ENCODE results near the gene SORCS2.

Gene SORCS2

DNA sequence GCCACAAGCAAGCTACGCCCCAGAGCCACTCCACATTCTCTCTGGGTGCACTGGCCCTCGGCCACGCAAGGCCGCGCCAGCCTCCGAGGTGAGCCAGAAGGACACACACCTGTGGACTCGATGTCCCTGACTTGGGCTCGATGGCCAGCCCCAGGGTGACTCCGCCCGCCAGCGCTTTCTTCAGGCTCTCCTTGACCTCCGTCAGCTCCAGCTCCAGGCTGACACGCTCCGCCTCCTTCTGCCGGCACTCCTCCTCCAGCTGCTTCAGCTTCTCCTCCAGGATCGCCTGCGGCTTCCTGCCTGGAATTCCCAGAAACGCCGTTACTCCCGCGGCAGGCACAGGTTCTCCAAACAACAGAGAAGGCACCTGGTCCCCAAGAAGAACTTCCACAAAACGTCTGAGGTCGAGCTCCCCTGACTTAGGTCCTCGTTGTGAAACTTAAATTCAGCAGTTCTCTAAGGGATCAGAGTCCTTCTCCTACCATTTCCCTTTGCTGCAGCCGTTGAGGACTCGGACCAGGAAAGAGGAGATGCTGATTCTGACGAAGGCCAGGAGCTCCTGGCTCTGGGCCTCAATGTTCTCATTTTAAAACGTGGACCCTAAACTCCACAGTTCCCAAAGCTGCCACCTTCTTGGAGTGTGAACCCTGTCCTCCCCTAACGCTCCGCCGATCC, 580.5 kb downstream of the SORCS2 start:
- DNase-seq (ENCODE audit: low spot score) = no peak
- CTCF ChIA-PET = interaction anchor here (0.6 kb wide), 1 partner anchor 962 kb away, joined by 3 read pairs; no protein-coding TSS in a partner anchor
- TF ChIP-seq, protein P1, sequence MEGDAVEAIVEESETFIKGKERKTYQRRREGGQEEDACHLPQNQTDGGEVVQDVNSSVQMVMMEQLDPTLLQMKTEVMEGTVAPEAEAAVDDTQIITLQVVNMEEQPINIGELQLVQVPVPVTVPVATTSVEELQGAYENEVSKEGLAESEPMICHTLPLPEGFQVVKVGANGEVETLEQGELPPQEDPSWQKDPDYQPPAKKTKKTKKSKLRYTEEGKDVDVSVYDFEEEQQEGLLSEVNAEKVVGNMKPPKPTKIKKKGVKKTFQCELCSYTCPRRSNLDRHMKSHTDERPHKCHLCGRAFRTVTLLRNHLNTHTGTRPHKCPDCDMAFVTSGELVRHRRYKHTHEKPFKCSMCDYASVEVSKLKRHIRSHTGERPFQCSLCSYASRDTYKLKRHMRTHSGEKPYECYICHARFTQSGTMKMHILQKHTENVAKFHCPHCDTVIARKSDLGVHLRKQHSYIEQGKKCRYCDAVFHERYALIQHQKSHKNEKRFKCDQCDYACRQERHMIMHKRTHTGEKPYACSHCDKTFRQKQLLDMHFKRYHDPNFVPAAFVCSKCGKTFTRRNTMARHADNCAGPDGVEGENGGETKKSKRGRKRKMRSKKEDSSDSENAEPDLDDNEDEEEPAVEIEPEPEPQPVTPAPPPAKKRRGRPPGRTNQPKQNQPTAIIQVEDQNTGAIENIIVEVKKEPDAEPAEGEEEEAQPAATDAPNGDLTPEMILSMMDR (conservative IDR thresholded peaks at IDR 0.05; ENCODE audit: low read depth) = no peak
- POLR2A ChIA-PET (ENCODE audit: low non-redundant PET) = no interaction called here
- no peak overlapping the region for H3K27ac ChIP-seq

DNA sequence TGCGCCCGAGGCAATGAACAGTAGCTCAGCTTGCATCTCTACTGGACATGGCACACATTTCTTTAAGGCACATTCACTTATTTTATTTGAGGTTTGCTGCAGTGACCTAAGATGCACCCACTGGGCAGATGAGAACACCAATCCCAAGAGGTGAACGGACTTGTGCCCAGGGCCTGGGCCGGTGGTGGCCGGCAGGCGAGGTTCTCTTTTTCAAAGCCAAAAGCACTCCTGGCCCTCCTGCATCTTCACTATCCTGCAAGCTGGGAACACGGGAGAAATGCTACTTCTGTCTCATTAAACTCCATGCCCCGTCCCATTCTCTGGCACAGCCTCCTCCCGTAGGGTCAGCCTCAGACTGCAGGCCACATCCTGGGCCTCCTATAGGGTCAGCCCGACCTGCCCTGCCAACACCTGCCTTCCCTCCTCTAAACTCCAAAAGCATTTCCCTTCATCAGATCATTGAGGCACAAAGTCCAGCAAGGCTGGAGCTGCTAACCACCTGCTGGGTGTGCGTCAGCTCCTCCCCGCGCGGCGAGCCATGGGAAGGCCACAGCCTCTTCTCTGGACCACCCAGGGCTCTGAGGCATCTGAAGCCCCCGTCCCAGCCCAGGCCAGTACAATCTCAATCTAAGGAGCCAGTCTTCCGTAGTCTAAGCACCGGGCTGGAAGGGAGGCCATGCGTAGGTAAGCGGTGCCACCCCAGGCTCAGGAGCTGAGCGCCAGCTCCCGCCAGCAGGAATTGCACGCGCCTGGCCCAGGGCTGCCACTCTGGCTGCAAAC, 581.3 kb downstream of the SORCS2 start:
- 0 out of 2 replicates have a peak overlapping the region, but pooled peaks have one; percentile 2 for H3K27ac ChIP-seq
- POLR2A ChIA-PET (ENCODE audit: low non-redundant PET) = no interaction called here
- no peak for DNase-seq (ENCODE audit: low spot score)
- CTCF ChIA-PET = interaction anchor here (0.6 kb wide), 1 partner anchor 95 kb away, joined by 3 read pairs; no protein-coding TSS in a partner anchor
- TF ChIP-seq, protein P1 (conservative IDR thresholded peaks at IDR 0.05; ENCODE audit: low read depth) = no peak

DNA sequence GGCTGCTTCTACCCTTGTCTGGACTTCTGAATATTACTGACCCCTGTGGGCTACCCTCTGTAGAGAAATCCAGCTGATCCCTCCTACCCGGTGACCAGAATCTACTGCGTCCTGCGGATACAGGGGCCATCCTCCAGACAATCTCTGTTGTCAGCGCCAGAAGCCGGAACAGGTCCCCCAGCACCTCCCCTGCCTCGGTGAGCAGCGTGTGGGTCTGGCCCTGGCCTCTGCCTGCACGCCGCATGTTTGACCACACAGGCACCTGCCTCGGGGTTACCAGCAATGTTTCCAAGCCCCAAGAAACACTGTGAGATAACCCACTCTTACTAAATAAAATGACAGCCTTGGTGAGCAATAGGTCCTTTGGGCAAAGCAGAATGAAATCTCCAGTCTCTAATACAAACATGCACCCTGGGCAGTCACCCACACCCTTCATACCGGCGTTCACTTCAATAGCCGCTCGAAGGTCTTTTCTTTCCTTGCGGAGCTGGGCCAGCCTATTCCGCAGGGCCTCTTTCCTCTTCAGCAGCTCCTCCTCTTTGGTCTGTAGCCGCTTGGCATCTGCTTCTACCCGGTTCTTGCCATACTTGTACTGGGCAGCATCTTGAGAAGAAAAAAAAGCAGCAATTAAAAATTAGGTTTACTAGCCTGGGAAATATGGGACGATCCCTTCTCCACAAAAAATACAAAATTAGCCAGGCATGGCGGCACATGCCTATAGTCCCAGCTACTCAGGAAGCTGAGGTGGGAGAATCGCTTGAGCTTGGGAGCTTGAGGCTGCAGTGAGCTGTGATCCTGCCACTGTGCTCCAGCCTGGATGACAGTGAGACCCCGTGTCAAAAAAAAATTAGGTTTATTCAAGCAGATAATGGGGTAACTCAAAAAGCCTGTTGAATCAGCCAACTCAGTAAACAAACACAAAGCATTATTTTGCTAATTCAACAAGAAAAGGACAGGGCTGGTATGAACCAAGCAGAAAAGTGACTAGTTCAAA, 582.3 kb downstream of the SORCS2 start:
- ChIA-PET CTCF (interaction anchor here (0.6 kb wide), 2 partner anchors 94 to 486 kb away, joined by 3 read pairs; no protein-coding TSS in a partner anchor), POLR2A (ENCODE audit: low non-redundant PET) (no interaction called here)
- DNase-seq (ENCODE audit: low spot score) = no peak
- H3K27ac ChIP-seq = no peak overlapping the region
- TF ChIP-seq, protein P1 (conservative IDR thresholded peaks at IDR 0.05; ENCODE audit: low read depth) = no peak

DNA sequence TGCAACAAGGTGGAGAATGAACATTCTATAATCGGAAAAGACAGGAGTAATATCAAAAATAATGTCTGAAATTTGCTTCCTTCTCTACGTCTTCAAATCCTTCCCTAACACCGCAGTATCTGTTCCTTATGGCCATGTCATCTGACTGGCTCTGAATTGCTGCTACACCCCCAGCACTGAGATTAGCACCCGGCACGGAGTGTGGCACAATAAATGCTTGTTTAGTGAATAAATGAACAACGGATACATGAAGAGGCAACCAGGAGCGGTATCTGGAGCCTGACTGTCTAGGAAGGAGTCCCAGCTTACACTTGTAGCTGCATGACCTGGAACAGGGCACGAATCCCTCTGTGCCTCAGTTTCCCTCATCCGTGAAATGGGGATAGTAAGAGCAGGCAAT, 583.1 kb downstream of the SORCS2 start:
- TF ChIP-seq, protein P1 (conservative IDR thresholded peaks at IDR 0.05; ENCODE audit: low read depth) = no peak
- ChIA-PET CTCF (no interaction called here), POLR2A (ENCODE audit: low non-redundant PET) (no interaction called here)
- no peak overlapping the region for H3K27ac ChIP-seq
- no peak for DNase-seq (ENCODE audit: low spot score)

DNA sequence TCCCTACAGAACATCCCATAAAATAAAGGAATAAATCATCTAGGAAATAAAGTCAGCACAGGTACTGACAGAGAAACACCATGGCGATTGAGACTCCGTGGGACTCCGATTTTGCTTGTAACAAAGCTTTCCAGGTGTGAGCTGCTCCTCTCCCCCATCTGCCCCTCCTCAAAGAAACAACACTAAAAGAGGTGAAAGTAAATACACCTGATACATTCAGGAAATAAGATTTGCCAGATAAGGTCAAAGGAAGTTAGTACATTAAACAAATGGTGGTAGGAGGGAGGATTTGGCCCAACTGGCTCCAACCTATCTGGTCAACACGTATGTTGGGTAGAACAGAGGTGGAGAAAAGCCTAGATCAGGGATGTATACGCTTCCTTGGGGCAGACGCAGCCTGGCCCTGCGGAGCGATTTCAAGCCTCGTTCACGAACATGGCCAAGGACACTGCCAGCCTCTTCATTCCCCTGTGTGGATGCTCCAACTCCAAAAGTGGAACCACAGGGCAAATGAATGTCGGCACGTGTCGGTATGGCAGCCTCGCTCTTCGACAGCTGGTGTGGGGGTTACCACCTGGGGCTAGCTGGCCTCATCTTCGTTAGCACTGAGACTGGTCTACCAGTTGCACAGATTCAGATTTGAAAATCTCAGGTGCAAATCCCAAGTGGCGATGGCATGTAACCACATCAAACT, 584.8 kb downstream of the SORCS2 start:
- ChIA-PET POLR2A (ENCODE audit: low non-redundant PET) (no interaction called here), CTCF (no interaction called here)
- H3K27ac ChIP-seq = no peak overlapping the region
- no peak for DNase-seq (ENCODE audit: low spot score)
- TF ChIP-seq, protein P1 (conservative IDR thresholded peaks at IDR 0.05; ENCODE audit: low read depth) = no peak

Data from RWPE1 (cell line).